Omental fat pad (tissue), 4 donors: ENCODE measurements around the gene CEP85L. TPM values are rescaled to one million over a fixed set of nuclear protein-coding genes. Genes with fewer than 3 reads are reported as not detected.

Experiments used
- ATAC-seq: fragments of 150-250 bp; one replicate; pipeline ENCODE4 v1.9.1; 2016; ENCODE audit warnings: mild to moderate bottlenecking, moderate library complexity; ENCODE audit not compliant: low FRiP score
- DNase-seq: peaks from one replicate; pipeline ENCODE4 v3.0.0-alpha.2; 2019; ENCODE audit warnings: low spot score
- total RNA-seq, 4 donors: library from RNA; depleted of rRNA; stranded (reverse); fragments of >200 nt; gene quantifications; one replicate each; pipeline ENCODE4 v1.1.0, GENCODE V29; 2016
- TF ChIP-seq, protein P1 (sequence below), 3 donors: fragments of 450-650 bp; IDR thresholded peaks; one replicate each; pipeline ENCODE4 v1.5.1; 2016 to 2017; ENCODE audit warnings: antibody characterized with exemption in 3 of 3, mild to moderate bottlenecking in 3 of 3, moderate library complexity in 2 of 3

Gene CEP85L
- 10 to 100 TPM in 3 of 4 donors, 1 to 10 TPM in 1; 9.7 to 22.6 (median 14.4) TPM for total RNA-seq

DNA sequence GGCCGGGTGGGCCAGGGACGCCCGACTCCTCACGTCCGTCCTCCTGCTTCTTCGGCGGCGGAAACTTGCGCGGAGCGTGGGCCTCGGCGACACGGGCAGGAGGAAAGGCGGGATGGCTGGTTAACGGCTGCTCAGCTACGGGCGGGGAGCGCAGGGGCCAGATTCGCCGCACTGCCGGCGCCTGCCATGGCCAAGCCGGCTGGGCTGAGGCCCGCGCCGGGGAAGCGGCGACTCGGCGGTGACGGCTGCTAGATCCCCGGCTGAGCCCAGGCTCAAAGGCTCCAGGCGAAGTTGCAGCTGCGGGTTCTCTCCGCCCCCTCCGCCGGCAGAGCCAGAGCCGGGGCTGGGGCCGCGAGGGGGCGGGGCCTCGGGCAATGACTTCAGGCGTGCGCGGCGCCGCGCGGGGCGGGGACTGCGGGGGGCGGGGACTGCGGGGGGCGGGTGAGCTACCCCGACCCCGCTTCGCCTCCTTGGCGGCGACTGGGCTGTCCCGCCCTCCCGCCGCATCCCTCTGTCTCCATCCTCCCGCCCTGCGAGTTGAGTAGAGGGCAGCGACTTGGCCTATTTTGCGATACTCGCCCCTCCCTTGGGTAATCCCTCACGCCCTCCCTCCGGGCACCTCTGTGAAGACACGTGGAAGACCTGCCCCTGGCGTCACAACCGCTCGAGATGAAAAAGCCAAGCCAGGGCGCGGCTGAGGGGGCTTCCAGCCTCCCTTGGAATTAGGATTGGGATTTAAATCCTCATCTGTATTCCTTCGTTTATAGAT lies at the start of gene CEP85L:
Gene CEP85L (minus strand): TSS at position 310 of the 769 bp plus-strand sequence. CDS start 322 bp downstream, outside the sequence.
- peak; percentile 98 for ATAC-seq
- DNase-seq = peak; percentile 62
- TF ChIP-seq, protein P1, sequence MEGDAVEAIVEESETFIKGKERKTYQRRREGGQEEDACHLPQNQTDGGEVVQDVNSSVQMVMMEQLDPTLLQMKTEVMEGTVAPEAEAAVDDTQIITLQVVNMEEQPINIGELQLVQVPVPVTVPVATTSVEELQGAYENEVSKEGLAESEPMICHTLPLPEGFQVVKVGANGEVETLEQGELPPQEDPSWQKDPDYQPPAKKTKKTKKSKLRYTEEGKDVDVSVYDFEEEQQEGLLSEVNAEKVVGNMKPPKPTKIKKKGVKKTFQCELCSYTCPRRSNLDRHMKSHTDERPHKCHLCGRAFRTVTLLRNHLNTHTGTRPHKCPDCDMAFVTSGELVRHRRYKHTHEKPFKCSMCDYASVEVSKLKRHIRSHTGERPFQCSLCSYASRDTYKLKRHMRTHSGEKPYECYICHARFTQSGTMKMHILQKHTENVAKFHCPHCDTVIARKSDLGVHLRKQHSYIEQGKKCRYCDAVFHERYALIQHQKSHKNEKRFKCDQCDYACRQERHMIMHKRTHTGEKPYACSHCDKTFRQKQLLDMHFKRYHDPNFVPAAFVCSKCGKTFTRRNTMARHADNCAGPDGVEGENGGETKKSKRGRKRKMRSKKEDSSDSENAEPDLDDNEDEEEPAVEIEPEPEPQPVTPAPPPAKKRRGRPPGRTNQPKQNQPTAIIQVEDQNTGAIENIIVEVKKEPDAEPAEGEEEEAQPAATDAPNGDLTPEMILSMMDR (IDR thresholded peaks at IDR 0.05) = no peak

DNA sequence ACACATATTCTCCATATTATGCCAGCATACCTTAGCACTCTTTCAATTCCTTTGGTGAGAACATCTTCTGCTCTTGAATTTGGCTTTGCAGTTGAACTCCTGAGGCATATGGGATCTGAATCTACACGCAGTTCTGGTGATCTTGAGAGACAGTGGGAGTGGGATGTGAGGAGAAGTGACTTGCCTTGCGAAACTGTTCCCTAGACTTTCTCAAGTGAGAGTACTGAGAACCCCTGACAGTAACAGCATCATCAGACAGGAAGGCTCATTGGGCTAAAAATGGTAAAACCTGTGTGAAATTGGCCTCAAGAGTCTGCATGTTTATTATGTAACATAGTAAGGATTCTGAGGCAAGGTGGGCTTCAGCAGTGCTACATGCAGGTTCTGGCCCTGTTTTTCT lies 49.1 kb upstream of the CEP85L start:
- TF ChIP-seq, protein P1 (IDR thresholded peaks at IDR 0.05) = no peak
- no peak for ATAC-seq

DNA sequence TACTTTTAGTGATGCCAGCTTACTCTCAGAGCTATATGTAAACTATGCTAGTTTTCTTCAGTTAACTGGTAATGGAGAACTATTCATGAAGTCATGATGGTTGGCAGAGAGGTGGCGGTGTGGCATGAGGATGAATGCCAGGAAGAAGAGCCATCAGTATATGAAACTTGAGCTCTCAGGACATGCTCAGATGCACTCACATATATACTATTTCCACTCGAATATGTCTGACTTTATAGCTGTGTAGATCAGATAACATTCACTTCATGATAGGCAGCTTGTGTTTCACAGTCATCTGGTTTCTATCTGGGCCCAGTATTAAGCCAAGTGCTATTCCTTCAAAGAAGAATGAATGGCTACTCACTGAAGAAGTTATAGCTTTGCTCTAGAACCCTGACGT lies 46.2 kb upstream of the CEP85L start:
- TF ChIP-seq, protein P1 (IDR thresholded peaks at IDR 0.05) = no peak
- no peak for ATAC-seq

More for the DNA sequence above, 49.1 kb upstream of the CEP85L start:
- no peak for DNase-seq

DNA sequence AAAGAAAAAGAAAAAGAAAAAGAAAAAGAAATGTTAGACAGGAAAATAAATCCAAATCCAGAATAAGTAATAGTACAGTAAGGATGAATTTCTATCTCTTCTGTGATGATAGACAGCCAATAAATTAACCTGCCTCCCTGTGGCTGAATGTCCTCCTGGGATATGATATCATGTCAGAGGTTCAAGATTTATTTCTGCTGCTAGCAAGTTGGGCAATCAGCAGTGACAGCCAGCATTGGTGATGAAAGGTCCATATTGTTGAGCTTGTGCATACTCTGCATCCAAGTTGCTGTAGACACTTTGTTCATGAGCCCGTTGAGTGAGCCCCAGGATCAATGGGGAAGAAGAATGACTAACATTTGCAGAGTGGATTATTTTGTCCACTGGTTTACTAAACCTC lies 44.9 kb upstream of the CEP85L start:
- DNase-seq (no peak), ATAC-seq (no peak)
- TF ChIP-seq, protein P1 (IDR thresholded peaks at IDR 0.05) = no peak

More for the DNA sequence above, 46.2 kb upstream of the CEP85L start:
- DNase-seq = no peak

DNA sequence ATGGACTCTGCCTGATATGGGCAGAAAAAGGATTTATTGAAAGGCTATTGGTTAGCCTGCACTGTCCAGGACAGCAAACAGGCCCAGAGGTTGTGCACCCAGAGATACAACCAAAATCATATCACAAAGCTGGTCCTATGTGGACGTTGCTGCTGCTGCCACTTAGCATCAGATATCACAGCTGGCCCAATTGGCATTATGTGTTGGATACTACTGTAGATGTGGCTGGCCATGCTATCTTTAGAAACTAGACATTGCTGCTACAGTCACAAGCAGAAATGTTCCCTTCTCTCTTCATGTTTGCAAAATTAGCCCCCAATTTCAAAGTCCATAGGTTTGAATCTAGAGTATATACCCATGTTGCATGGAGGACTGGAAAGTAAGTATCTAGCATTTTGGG lies 42.2 kb upstream of the CEP85L start:
- ATAC-seq (no peak), DNase-seq (no peak)
- TF ChIP-seq, protein P1 (IDR thresholded peaks at IDR 0.05) = no peak

DNA sequence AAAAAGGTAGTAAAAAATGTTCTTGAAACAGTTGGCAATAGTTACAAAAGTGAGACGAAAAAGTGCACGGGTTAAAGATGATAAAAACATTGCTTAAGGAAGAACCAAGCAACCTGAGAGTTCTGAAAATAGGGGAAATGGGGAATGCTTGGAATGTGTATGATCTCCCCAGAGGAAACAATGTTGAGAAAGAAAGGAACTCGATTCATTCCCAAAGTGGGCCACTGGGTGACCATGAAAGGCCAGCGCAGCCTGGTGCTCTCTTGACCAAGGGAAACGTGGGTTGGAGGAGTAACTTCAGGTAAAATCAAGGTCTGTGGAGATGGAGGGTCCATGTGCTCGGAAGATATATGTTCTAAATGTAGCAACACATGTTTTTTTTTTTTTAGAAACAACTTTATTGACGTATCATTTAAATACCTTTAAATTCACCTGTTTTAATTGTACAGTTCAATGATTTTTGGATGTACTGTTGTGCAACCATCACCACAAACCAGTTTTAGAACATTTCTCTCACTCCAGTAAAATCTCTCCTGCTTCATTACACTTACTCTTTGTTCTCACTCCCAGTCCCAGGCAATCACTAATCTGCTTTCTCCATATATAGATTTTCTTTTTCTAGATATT lies 34.5 kb upstream of the CEP85L start:
- no peak for ATAC-seq
- TF ChIP-seq, protein P1 (IDR thresholded peaks at IDR 0.05) = no peak

More for the DNA sequence above, 34.5 kb upstream of the CEP85L start:
- no peak for DNase-seq
